ENCODE measurements around the gene ADAMTS2.

Gene ADAMTS2

GRCh38 chr5:179382486-179382885 is 37.2 kb upstream of the ADAMTS2 start:
- no peak for TF ChIP-seq CTCF (IDR thresholded peaks at IDR 0.05; ENCODE audit: poor library complexity, severe bottlenecking)
- H3K36me3 ChIP-seq (ENCODE audit: low read depth): no peaks in the 10 kb centered on the region
- ATAC-seq (ENCODE audit: low read depth) (no peak), DNase-seq (ENCODE audit: low spot score) (no peak)
- H3K9me3 ChIP-seq (ENCODE audit: severe bottlenecking): no peaks in the 10 kb centered on the region
- H3K27ac ChIP-seq (ENCODE audit: poor library complexity, severe bottlenecking): no peak overlapping the region
- H3K4me3 ChIP-seq (ENCODE audit: severe bottlenecking): no peak overlapping the region
- no peaks in the 10 kb centered on the region for H3K4me1 ChIP-seq (ENCODE audit: insufficient read depth, poor library complexity, severe bottlenecking)
- H3K27me3 ChIP-seq (ENCODE audit: insufficient read depth, poor library complexity, severe bottlenecking): no peaks in the 10 kb centered on the region

- Histone ChIP-seq H3K4me1 (ENCODE audit: insufficient read depth, poor library complexity, severe bottlenecking) (no peaks in the 10 kb centered on the region), H3K27ac (ENCODE audit: poor library complexity, severe bottlenecking) (no peak overlapping the region), H3K9me3 (ENCODE audit: severe bottlenecking) (no peaks in the 10 kb centered on the region), H3K36me3 (ENCODE audit: low read depth) (no peaks in the 10 kb centered on the region), H3K27me3 (ENCODE audit: insufficient read depth, poor library complexity, severe bottlenecking) (no peaks in the 10 kb centered on the region), H3K4me3 (ENCODE audit: severe bottlenecking) (no peak overlapping the region)
- TF ChIP-seq CTCF (IDR thresholded peaks at IDR 0.05; ENCODE audit: poor library complexity, severe bottlenecking): no peak
- no peak for DNase-seq (ENCODE audit: low spot score)
- ATAC-seq (ENCODE audit: low read depth): no peak
These were observed 36.4 kb upstream of the ADAMTS2 start for GRCh38 chr5:179381691-179382090.

GRCh38 chr5:179380211-179381035 is 35.2 kb upstream of the ADAMTS2 start:
- H3K36me3 ChIP-seq (ENCODE audit: low read depth): no peaks in the 10 kb centered on the region

GRCh38 chr5:179379321-179379890 is 34.1 kb upstream of the ADAMTS2 start:
- Histone ChIP-seq H3K27ac (ENCODE audit: poor library complexity, severe bottlenecking) (no peak overlapping the region), H3K36me3 (ENCODE audit: low read depth) (no peaks in the 10 kb centered on the region), H3K9me3 (ENCODE audit: severe bottlenecking) (no peaks in the 10 kb centered on the region), H3K27me3 (ENCODE audit: insufficient read depth, poor library complexity, severe bottlenecking) (no peaks in the 10 kb centered on the region), H3K4me3 (ENCODE audit: severe bottlenecking) (no peak overlapping the region), H3K4me1 (ENCODE audit: insufficient read depth, poor library complexity, severe bottlenecking) (no peaks in the 10 kb centered on the region)
- no peak for TF ChIP-seq CTCF (IDR thresholded peaks at IDR 0.05; ENCODE audit: poor library complexity, severe bottlenecking)
- no peak for ATAC-seq (ENCODE audit: low read depth)
- DNase-seq (ENCODE audit: low spot score): no peak

More at GRCh38 chr5:179380211-179381035, 35.2 kb upstream of the ADAMTS2 start:
- Histone ChIP-seq H3K9me3 (ENCODE audit: severe bottlenecking) (no peaks in the 10 kb centered on the region), H3K27me3 (ENCODE audit: insufficient read depth, poor library complexity, severe bottlenecking) (no peaks in the 10 kb centered on the region), H3K4me1 (ENCODE audit: insufficient read depth, poor library complexity, severe bottlenecking) (no peaks in the 10 kb centered on the region), H3K4me3 (ENCODE audit: severe bottlenecking) (no peak overlapping the region), H3K27ac (ENCODE audit: poor library complexity, severe bottlenecking) (no peak overlapping the region)
- TF ChIP-seq CTCF (IDR thresholded peaks at IDR 0.05; ENCODE audit: poor library complexity, severe bottlenecking): no peak
- DNase-seq (ENCODE audit: low spot score) (no peak), ATAC-seq (ENCODE audit: low read depth) (no peak)

All from RWPE2 (cell line).